Measurements from ENCODE around the gene USE1. TPM values are rescaled to one million over a fixed set of nuclear protein-coding genes. Genes with fewer than 3 reads are reported as not detected.

USE1 gene
- total and polyA plus RNA-seq, 9 of the 15 experiments (the other 6 are each of a cell fraction or from before 2014, with no cell fraction given) = 17.3 to 52.4 (median 34.0) TPM

GRCh38 chr19:17235300-17235970, 20.3 kb downstream of the USE1 start (continued):
- no peak for TF ChIP-seq XRCC5 (IDR thresholded peaks at IDR 0.05; ENCODE audit: low read depth, low read length)
- TF ChIP-seq CCNT2 (IDR thresholded peaks at IDR 0.05; ENCODE audit: borderline replicate concordance, extremely low read depth, insufficient read length, low read depth, low read length) = peak; percentile 81
- peak; percentile 90 for TF ChIP-seq ZNF592 (IDR thresholded peaks at IDR 0.05)
- TF ChIP-seq ARID4B (CRISPR knock-in tag; IDR thresholded peaks at IDR 0.05) = peak; percentile 68
- no peak for TF ChIP-seq FOSL1 (tag; conservative IDR thresholded peaks at IDR 0.05)
- TF ChIP-seq MEIS2 (IDR thresholded peaks at IDR 0.05; ENCODE audit: partially characterized antibody) = no peak
- no peak for TF ChIP-seq ZBED1 (IDR thresholded peaks at IDR 0.05)
- no peak for TF ChIP-seq NELFE (IDR thresholded peaks at IDR 0.05; ENCODE audit: insufficient read depth, insufficient read length)
- TF ChIP-seq IRF2 (CRISPR knock-in tag; IDR thresholded peaks at IDR 0.05) = peak; percentile 71; the same call in 1 of the 2 replicates
- peak; percentile 74 for TF ChIP-seq GMEB1 (CRISPR knock-in tag; IDR thresholded peaks at IDR 0.05)
- TF ChIP-seq STAT6 (CRISPR knock-in tag; IDR thresholded peaks at IDR 0.05) = no peak
- TF ChIP-seq FOXA3 (CRISPR knock-in tag; conservative IDR thresholded peaks at IDR 0.05 in 1 of 2, IDR thresholded peaks at IDR 0.05 in 1 of 2) = peak in 1 of 2 experiments; percentile 63; a peak in 1 of 4 replicates
- no peak for TF ChIP-seq LARP7 (IDR thresholded peaks at IDR 0.05)
- no peak for TF ChIP-seq ZNF316 (IDR thresholded peaks at IDR 0.05)

Measured in K562 (cell line).